GM12865 (cell line): Measurements from ENCODE around the gene VGF.

ENCODE experiments used
- DNase-seq: peaks from one replicate; pipeline ENCODE4 v3.0.0; 2010; ENCODE audit warnings: low read depth
- H3K4me3 ChIP-seq: 2 replicates; pipeline ENCODE4 v1.5.1; 2011; ENCODE audit warnings: mild to moderate bottlenecking, low read depth, low read length, control low read depth
- CTCF ChIP-seq: IDR thresholded peaks from 2 replicates; pipeline ENCODE4 v1.5.1; 2011; ENCODE audit warnings: low read length, control low read depth, low read depth, inconsistent platforms; ENCODE audit not compliant: insufficient read depth; ENCODE audit errors: missing control alignments

The VGF gene

GRCh38 chr7:101180130-101180755, 14.9 kb upstream of the VGF start, which contains the start of gene NAT16:
NAT16 (minus strand) TSS chr7:101180293; CDS start chr7:101174807, 5,486 bp downstream.
- TF ChIP-seq CTCF, result no peak
- no peak for DNase-seq
- no peak within 1 kb of the TSS for H3K4me3 ChIP-seq

- H3K4me3 ChIP-seq, result no peak overlapping the region
- DNase-seq, result no peak
- TF ChIP-seq CTCF, result no peak
Measured at GRCh38 chr7:101179713-101180112, 14.3 kb upstream of the VGF start.

GRCh38 chr7:101179117-101179516, 13.7 kb upstream of the VGF start:
- DNase-seq, result no peak
- no peak overlapping the region for H3K4me3 ChIP-seq
- TF ChIP-seq CTCF, result no peak

GRCh38 chr7:101177644-101178043, 12.3 kb upstream of the VGF start:
- DNase-seq, result no peak
- no peak overlapping the region for H3K4me3 ChIP-seq
- TF ChIP-seq CTCF, result no peak

GRCh38 chr7:101175664-101176063, 10.3 kb upstream of the VGF start:
- no peak overlapping the region for H3K4me3 ChIP-seq
- DNase-seq, result no peak
- no peak for TF ChIP-seq CTCF

- H3K4me3 ChIP-seq, result no peak overlapping the region
- no peak for TF ChIP-seq CTCF
- no peak for DNase-seq
Measured at GRCh38 chr7:101174322-101174854, 9.0 kb upstream of the VGF start.

GRCh38 chr7:101173752-101174244, 8.4 kb upstream of the VGF start:
- DNase-seq, result peak; percentile 73
- no peak for TF ChIP-seq CTCF
- no peak overlapping the region for H3K4me3 ChIP-seq
